HepG2 (cell line): Measurements from ENCODE around the gene KCTD21. TPM values are rescaled to one million over a fixed set of nuclear protein-coding genes. Genes with fewer than 3 reads are reported as not detected.
A peak's percentile ranks its signal among the peaks of the same experiment; 100 is the strongest.

ENCODE experiments used
- CHD4 ChIP-seq: fragments of 200-600 bp; sonication (generic); IDR thresholded peaks from 2 replicates; pipeline ENCODE4 v1.7.0; 2017; ENCODE audit warnings: mild to moderate bottlenecking, low read length, borderline replicate concordance
- HDAC2 ChIP-seq: sonication (generic); formaldehyde crosslinking; IDR thresholded peaks from 2 replicates; pipeline ENCODE4 v1.4.0; 2020; ENCODE audit warnings: missing genetic modification reagents
- HOMEZ ChIP-seq: IDR thresholded peaks from 2 replicates; pipeline ENCODE4 v1.6.1; 2016; ENCODE audit warnings: low read depth
- JUN ChIP-seq: sonication (generic); formaldehyde crosslinking; IDR thresholded peaks from 2 replicates; pipeline ENCODE4 v1.4.0; 2020; ENCODE audit warnings: mild to moderate bottlenecking, missing genetic modification reagents
- MAF1 ChIP-seq: sonication (generic); formaldehyde crosslinking; IDR thresholded peaks from 2 replicates; pipeline ENCODE4 v1.5.0; 2020; ENCODE audit warnings: missing genetic modification reagents, borderline replicate concordance
- NBN ChIP-seq: fragments of 450-650 bp; conservative IDR thresholded peaks from 2 replicates; pipeline ENCODE4 v1.6.1; 2017
- REL ChIP-seq: sonication (generic); formaldehyde crosslinking; conservative IDR thresholded peaks from 2 replicates; pipeline ENCODE4 v1.8.0; 2022; ENCODE audit warnings: mild to moderate bottlenecking, missing genetic modification reagents, moderate library complexity
- SNAI1 ChIP-seq: sonication (generic); formaldehyde crosslinking; IDR thresholded peaks from 2 replicates; pipeline ENCODE4 v1.5.0; 2020; ENCODE audit warnings: mild to moderate bottlenecking, missing genetic modification reagents, borderline replicate concordance
- STAG1 ChIP-seq: sonication (generic); formaldehyde crosslinking; IDR thresholded peaks from 2 replicates; pipeline ENCODE4 v1.4.0; 2020; ENCODE audit warnings: missing genetic modification reagents
- ZBTB7B ChIP-seq: sonication (generic); formaldehyde crosslinking; IDR thresholded peaks from 2 replicates; pipeline ENCODE4 v1.4.0; 2020; ENCODE audit warnings: missing genetic modification reagents
- ZMYM2 ChIP-seq: sonication (generic); formaldehyde crosslinking; IDR thresholded peaks from 2 replicates; pipeline ENCODE4 v1.8.0; 2022; ENCODE audit warnings: mild to moderate bottlenecking, missing genetic modification reagents
- ZMYM3 ChIP-seq: sonication (generic); formaldehyde crosslinking; IDR thresholded peaks from 2 replicates; pipeline ENCODE4 v1.5.1; 2020; ENCODE audit warnings: mild to moderate bottlenecking, missing genetic modification reagents
- ZNF17 ChIP-seq: sonication (generic); formaldehyde crosslinking; IDR thresholded peaks from 2 replicates; pipeline ENCODE4 v1.5.0; 2020; ENCODE audit warnings: mild to moderate bottlenecking, missing genetic modification reagents
- ZNF3 ChIP-seq: IDR thresholded peaks from 2 replicates; pipeline ENCODE4 v1.7.0; 2017; ENCODE audit warnings: inconsistent platforms
- ZNF563 ChIP-seq: sonication (generic); formaldehyde crosslinking; IDR thresholded peaks from 2 replicates; pipeline ENCODE4 v1.8.0; 2022; ENCODE audit warnings: mild to moderate bottlenecking, moderate library complexity, missing genetic modification reagents
- ZNF614 ChIP-seq: IDR thresholded peaks from 2 replicates; pipeline ENCODE4 v1.6.1; 2018; ENCODE audit warnings: missing biosample characterization, missing genetic modification reagents, inconsistent platforms, borderline replicate concordance
- polyA plus RNA-seq, 8 experiments: library from polyadenylated mRNA; depleted of rRNA in 3 of 8; stranded (reverse) in 7 of 8; unstranded in 1 of 8; fragments of >200 nt; fragmentation: Illumina TruSeq in 4 of 8; extraction: Trizol in 4 of 8; gene quantifications; 2 replicates each; pipeline versions ENCODE4 v1.2.1 to v1.2.3, GENCODE V29; 2011 to 2016; ENCODE audit warnings: low read depth in 4 of 8, missing spikeins in 1 of 8, mixed read lengths in 1 of 8; ENCODE audit not compliant: insufficient read depth in 1 of 8
- total RNA-seq, 5 experiments: library from RNA; depleted of rRNA; stranded (reverse); fragments of >200 nt; fragmentation: Illumina TruSeq; extraction: Trizol; gene quantifications; 2 replicates each; pipeline ENCODE4 v1.2.3, GENCODE V29; 2016; ENCODE audit warnings: low read depth in 1 of 5
- TF ChIP-seq, protein P1 (sequence below): IDR thresholded peaks from 2 replicates; pipeline ENCODE4 v1.6.1; 2018; ENCODE audit warnings: missing genetic modification reagents
- TF ChIP-seq, protein P2 (sequence below): IDR thresholded peaks from 2 replicates; pipeline ENCODE4 v1.6.1; 2016; ENCODE audit warnings: low read depth, borderline replicate concordance
- TF ChIP-seq, protein P3 (sequence below): sonication (generic); formaldehyde crosslinking; IDR thresholded peaks from 2 replicates; pipeline ENCODE4 v1.8.1; 2023; ENCODE audit warnings: mild to moderate bottlenecking, missing genetic modification reagents
- TF ChIP-seq, protein P4 (sequence below), 2 experiments: sonication (generic) in 1 of 2; formaldehyde crosslinking in 1 of 2; IDR thresholded peaks; 2 replicates each; pipeline versions ENCODE4 v1.4.0 to v1.6.1; 2018 to 2020; ENCODE audit warnings: missing genetic modification reagents in 2 of 2, borderline replicate concordance in 1 of 2, low read depth in 1 of 2, mild to moderate bottlenecking in 1 of 2, missing biosample characterization in 1 of 2

KCTD21 gene
- total and polyA plus RNA-seq, 2 of the 13 experiments (the other 11 are each of a cell fraction or from before 2014, with no cell fraction given), result 3.1 to 13.5 TPM

- TF ChIP-seq, protein P1, sequence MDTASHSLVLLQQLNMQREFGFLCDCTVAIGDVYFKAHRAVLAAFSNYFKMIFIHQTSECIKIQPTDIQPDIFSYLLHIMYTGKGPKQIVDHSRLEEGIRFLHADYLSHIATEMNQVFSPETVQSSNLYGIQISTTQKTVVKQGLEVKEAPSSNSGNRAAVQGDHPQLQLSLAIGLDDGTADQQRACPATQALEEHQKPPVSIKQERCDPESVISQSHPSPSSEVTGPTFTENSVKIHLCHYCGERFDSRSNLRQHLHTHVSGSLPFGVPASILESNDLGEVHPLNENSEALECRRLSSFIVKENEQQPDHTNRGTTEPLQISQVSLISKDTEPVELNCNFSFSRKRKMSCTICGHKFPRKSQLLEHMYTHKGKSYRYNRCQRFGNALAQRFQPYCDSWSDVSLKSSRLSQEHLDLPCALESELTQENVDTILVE, result no peak
- TF ChIP-seq ZMYM3 (peak; percentile 94), ZMYM2 (peak; percentile 23; the same call in 1 of the 2 replicates), ZNF3 (CRISPR knock-in tag) (no peak), ZBTB7B (CRISPR knock-in tag) (0 out of 2 replicates have a peak, but pooled peaks have one; percentile 7), ZNF563 (CRISPR knock-in tag) (no peak), REL (CRISPR knock-in tag) (peak; percentile 3; the same call in 1 of the 2 replicates), ZNF17 (CRISPR knock-in tag) (0 out of 2 replicates have a peak, but pooled peaks have one; percentile 40), CHD4 (peak; percentile 88), HDAC2 (peak; percentile 60; the same call in 1 of the 2 replicates), SNAI1 (CRISPR knock-in tag) (0 out of 2 replicates have a peak, but pooled peaks have one; percentile 35), NBN (no peak), ZNF614 (no peak), HOMEZ (CRISPR knock-in tag) (no peak), JUN (CRISPR knock-in tag) (no peak), MAF1 (CRISPR knock-in tag) (no peak), STAG1 (CRISPR knock-in tag) (0 out of 2 replicates have a peak, but pooled peaks have one; percentile 8)
- TF ChIP-seq, protein P2, sequence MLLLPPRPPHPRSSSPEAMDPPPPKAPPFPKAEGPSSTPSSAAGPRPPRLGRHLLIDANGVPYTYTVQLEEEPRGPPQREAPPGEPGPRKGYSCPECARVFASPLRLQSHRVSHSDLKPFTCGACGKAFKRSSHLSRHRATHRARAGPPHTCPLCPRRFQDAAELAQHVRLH (CRISPR knock-in tag), result 0 out of 2 replicates have a peak, but pooled peaks have one; percentile 1
- TF ChIP-seq, protein P3, sequence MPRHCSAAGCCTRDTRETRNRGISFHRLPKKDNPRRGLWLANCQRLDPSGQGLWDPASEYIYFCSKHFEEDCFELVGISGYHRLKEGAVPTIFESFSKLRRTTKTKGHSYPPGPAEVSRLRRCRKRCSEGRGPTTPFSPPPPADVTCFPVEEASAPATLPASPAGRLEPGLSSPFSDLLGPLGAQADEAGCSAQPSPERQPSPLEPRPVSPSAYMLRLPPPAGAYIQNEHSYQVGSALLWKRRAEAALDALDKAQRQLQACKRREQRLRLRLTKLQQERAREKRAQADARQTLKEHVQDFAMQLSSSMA, result 0 out of 2 replicates have a peak, but pooled peaks have one; percentile 22
- TF ChIP-seq, protein P4, sequence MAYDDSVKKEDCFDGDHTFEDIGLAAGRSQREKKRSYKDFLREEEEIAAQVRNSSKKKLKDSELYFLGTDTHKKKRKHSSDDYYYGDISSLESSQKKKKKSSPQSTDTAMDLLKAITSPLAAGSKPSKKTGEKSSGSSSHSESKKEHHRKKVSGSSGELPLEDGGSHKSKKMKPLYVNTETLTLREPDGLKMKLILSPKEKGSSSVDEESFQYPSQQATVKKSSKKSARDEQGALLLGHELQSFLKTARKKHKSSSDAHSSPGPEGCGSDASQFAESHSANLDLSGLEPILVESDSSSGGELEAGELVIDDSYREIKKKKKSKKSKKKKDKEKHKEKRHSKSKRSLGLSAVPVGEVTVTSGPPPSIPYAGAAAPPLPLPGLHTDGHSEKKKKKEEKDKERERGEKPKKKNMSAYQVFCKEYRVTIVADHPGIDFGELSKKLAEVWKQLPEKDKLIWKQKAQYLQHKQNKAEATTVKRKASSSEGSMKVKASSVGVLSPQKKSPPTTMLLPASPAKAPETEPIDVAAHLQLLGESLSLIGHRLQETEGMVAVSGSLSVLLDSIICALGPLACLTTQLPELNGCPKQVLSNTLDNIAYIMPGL (CRISPR knock-in tag; IDR thresholded peaks at IDR 0.05; ENCODE audit: borderline replicate concordance in 1 of 2, low read depth in 1 of 2), result no peak
- TF ChIP-seq, all 625 proteins: peak for 25
Observed at GRCh38 chr11:78138694-78139421, 49.6 kb downstream of the KCTD21 start (continued).
